ENCODE results near the gene LRP5. TPM values are rescaled to one million over a fixed set of nuclear protein-coding genes. Genes with fewer than 3 reads are reported as not detected.
A peak's percentile ranks its signal among the peaks of the same experiment; 100 is the strongest.

The LRP5 gene
- total RNA-seq, 1 experiment from 2014 or later: 129 TPM

GRCh38 chr11:68436162-68436888 lies 123.9 kb downstream of the LRP5 start:
- no peak overlapping the region for H3K4me2 ChIP-seq
- no peak overlapping the region for H3K27ac ChIP-seq
- H3K27me3 ChIP-seq (ENCODE audit: insufficient read depth, low read depth): no peaks in the 10 kb centered on the region
- H2AFZ ChIP-seq: no peak overlapping the region
- no peak for TF ChIP-seq EZH2 (IDR thresholded peaks at IDR 0.05; ENCODE audit: low read depth)
- TF ChIP-seq, protein P1, sequence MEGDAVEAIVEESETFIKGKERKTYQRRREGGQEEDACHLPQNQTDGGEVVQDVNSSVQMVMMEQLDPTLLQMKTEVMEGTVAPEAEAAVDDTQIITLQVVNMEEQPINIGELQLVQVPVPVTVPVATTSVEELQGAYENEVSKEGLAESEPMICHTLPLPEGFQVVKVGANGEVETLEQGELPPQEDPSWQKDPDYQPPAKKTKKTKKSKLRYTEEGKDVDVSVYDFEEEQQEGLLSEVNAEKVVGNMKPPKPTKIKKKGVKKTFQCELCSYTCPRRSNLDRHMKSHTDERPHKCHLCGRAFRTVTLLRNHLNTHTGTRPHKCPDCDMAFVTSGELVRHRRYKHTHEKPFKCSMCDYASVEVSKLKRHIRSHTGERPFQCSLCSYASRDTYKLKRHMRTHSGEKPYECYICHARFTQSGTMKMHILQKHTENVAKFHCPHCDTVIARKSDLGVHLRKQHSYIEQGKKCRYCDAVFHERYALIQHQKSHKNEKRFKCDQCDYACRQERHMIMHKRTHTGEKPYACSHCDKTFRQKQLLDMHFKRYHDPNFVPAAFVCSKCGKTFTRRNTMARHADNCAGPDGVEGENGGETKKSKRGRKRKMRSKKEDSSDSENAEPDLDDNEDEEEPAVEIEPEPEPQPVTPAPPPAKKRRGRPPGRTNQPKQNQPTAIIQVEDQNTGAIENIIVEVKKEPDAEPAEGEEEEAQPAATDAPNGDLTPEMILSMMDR (conservative IDR thresholded peaks at IDR 0.05): no peak
- 0 out of 2 replicates have a peak, but pooled peaks cover 7% of the 10 kb centered on the region for H3K4me1 ChIP-seq (replicated peaks; ENCODE audit: insufficient read depth)
- ChIA-PET CTCF (no interaction called here), POLR2A (ENCODE audit: unreplicated experiment) (no interaction called here)
- H3K9me3 ChIP-seq (ENCODE audit: insufficient read depth, low read depth): no peaks in the 10 kb centered on the region
- H3K4me3 ChIP-seq: no peak overlapping the region
- no TSS peak for BruUV-seq (replicated peaks)
- peaks cover 4% of the 10 kb centered on the region; the same call in 1 of the 2 replicates for H3K36me3 ChIP-seq (ENCODE audit: low read depth)
- no peaks in the 10 kb centered on the region for H3F3A ChIP-seq (ENCODE audit: insufficient read depth, low read depth)
- intact Hi-C loops (cut with micrococcal nuclease; ENCODE audit: unreplicated experiment): no loop called here
- no peaks in the 10 kb centered on the region for H3K9me2 ChIP-seq (ENCODE audit: insufficient read depth)
- no peaks in the 10 kb centered on the region for H3K79me2 ChIP-seq (ENCODE audit: low read depth)
- no peak for DNase-seq
- H4K20me1 ChIP-seq (ENCODE audit: insufficient read depth): no peaks in the 10 kb centered on the region

- no peaks in the 10 kb centered on the region for H3K27me3 ChIP-seq (ENCODE audit: insufficient read depth, low read depth)
- no peaks in the 10 kb centered on the region for H3K9me2 ChIP-seq (ENCODE audit: insufficient read depth)
- H2AFZ ChIP-seq: no peak overlapping the region
- ChIA-PET POLR2A (ENCODE audit: unreplicated experiment) (interaction anchor here (0.5 to 0.6 kb wide), 2 partner anchors 126 to 394 kb away, joined by 7 to 17 read pairs; no protein-coding TSS in a partner anchor), CTCF (no interaction called here)
- no peaks in the 10 kb centered on the region for H3K79me2 ChIP-seq (ENCODE audit: low read depth)
- no peak overlapping the region for H3K27ac ChIP-seq
- BruUV-seq (replicated peaks): no TSS peak
- TF ChIP-seq EZH2 (IDR thresholded peaks at IDR 0.05; ENCODE audit: low read depth): no peak
- TF ChIP-seq, protein P1 (conservative IDR thresholded peaks at IDR 0.05): no peak
- no peaks in the 10 kb centered on the region for H4K20me1 ChIP-seq (ENCODE audit: insufficient read depth)
- no peak overlapping the region for H3K4me2 ChIP-seq
- H3K36me3 ChIP-seq (ENCODE audit: low read depth): peaks cover 4% of the 10 kb centered on the region; the same call in 1 of the 2 replicates
- intact Hi-C loops (cut with micrococcal nuclease; ENCODE audit: unreplicated experiment): no loop called here
- H3K9me3 ChIP-seq (ENCODE audit: insufficient read depth, low read depth): no peaks in the 10 kb centered on the region
- H3K4me3 ChIP-seq: no peak overlapping the region
- peak in 1 of 2 experiments; percentile 35 for DNase-seq
- no peaks in the 10 kb centered on the region for H3F3A ChIP-seq (ENCODE audit: insufficient read depth, low read depth)
- 0 out of 2 replicates have a peak, but pooled peaks cover 7% of the 10 kb centered on the region for H3K4me1 ChIP-seq (replicated peaks; ENCODE audit: insufficient read depth)
Observed at GRCh38 chr11:68436985-68437926, 124.9 kb downstream of the LRP5 start.

DNA sequence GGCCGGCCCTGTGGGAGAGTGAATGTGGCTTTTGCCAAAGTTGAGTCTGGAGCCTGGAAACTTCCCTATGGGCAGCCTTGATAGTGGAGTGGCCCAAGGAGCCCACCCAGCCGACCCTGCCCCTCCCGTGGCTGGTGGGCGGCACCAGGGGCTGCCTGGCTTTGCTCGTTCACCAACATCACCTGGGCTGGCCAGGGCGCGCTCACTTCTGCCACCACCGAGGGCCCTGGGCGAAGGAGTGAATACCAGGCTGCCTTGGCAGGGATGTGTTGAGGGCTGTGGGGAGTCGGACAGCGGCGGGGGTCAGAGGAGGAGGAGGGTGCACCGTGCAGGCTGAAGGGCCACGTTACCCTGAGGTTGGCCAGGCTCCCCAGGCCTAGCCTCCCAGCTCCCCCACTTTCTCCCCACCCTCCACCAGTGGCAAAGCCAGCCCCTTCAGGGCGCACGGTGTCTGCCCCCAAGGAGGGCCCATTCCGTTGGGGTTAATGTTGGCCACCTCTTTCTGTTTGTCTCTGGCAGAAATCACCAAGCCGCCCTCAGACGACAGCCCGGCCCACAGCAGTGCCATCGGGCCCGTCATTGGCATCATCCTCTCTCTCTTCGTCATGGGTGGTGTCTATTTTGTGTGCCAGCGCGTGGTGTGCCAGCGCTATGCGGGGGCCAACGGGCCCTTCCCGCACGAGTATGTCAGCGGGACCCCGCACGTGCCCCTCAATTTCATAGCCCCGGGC lies 125.7 kb downstream of the LRP5 start:
- intact Hi-C loops (cut with micrococcal nuclease; ENCODE audit: unreplicated experiment): no loop called here
- no peak overlapping the region for H2AFZ ChIP-seq

More for the DNA sequence above, 125.7 kb downstream of the LRP5 start:
- H3K4me1 ChIP-seq (replicated peaks; ENCODE audit: insufficient read depth): 0 out of 2 replicates have a peak, but pooled peaks cover 7% of the 10 kb centered on the region
- ChIA-PET CTCF (no interaction called here), POLR2A (ENCODE audit: unreplicated experiment) (interaction anchor here (0.6 kb wide), 1 partner anchor 127 kb away, joined by 7 read pairs; no protein-coding TSS in a partner anchor)
- H3K9me2 ChIP-seq (ENCODE audit: insufficient read depth): no peaks in the 10 kb centered on the region
- H4K20me1 ChIP-seq (ENCODE audit: insufficient read depth): no peaks in the 10 kb centered on the region
- H3K4me3 ChIP-seq: no peak overlapping the region
- peaks cover 4% of the 10 kb centered on the region; the same call in 1 of the 2 replicates for H3K36me3 ChIP-seq (ENCODE audit: low read depth)
- H3K27me3 ChIP-seq (ENCODE audit: insufficient read depth, low read depth): no peaks in the 10 kb centered on the region
- H3F3A ChIP-seq (ENCODE audit: insufficient read depth, low read depth): no peaks in the 10 kb centered on the region; the same call in 1 of the 2 replicates
- H3K27ac ChIP-seq: no peak overlapping the region
- no peaks in the 10 kb centered on the region for H3K79me2 ChIP-seq (ENCODE audit: low read depth)
- TF ChIP-seq EZH2 (IDR thresholded peaks at IDR 0.05; ENCODE audit: low read depth): no peak
- TF ChIP-seq, protein P1 (conservative IDR thresholded peaks at IDR 0.05): no peak
- DNase-seq: no peak
- no TSS peak for BruUV-seq (replicated peaks)
- no peaks in the 10 kb centered on the region for H3K9me3 ChIP-seq (ENCODE audit: insufficient read depth, low read depth)
- no peak overlapping the region for H3K4me2 ChIP-seq
